Type B pancreatic cell (in vitro differentiated cells): Measurements from ENCODE around the gene TBC1D14. TPM values are rescaled to one million over a fixed set of nuclear protein-coding genes. Genes with fewer than 3 reads are reported as not detected.

ENCODE experiments used
- DNase-seq: peaks from one replicate; pipeline ENCODE4 v3.0.0; 2021; ENCODE audit warnings: mixed read lengths; ENCODE audit not compliant: unreplicated experiment; ENCODE audit errors: extremely low spot score
- H3K27ac Mint-ChIP-seq: 2 replicates; pipeline ENCODE4 v1.8.0; 2021; ENCODE audit warnings: mild to moderate bottlenecking, mixed read lengths
- H3K27me3 Mint-ChIP-seq: 2 replicates; pipeline ENCODE4 v1.8.0; 2021; ENCODE audit warnings: mixed read lengths
- H3K36me3 Mint-ChIP-seq: 2 replicates; pipeline ENCODE4 v1.8.0; 2021; ENCODE audit warnings: mixed read lengths
- H3K4me1 Mint-ChIP-seq: one replicate; pipeline ENCODE4 v1.8.0; 2021; ENCODE audit warnings: mixed read lengths; ENCODE audit not compliant: unreplicated experiment
- H3K4me3 Mint-ChIP-seq: 2 replicates; pipeline ENCODE4 v1.8.0; 2021; ENCODE audit warnings: mild to moderate bottlenecking, mixed read lengths
- H3K9me3 Mint-ChIP-seq: 2 replicates; pipeline ENCODE4 v1.8.0; 2021; ENCODE audit warnings: mixed read lengths
- CTCF ChIP-seq: fragments of 200-600 bp; sonication (generic); conservative IDR thresholded peaks from 2 replicates; pipeline ENCODE4 v1.5.0; 2021; ENCODE audit warnings: antibody characterized with exemption, mild to moderate bottlenecking
- total RNA-seq: library from RNA; stranded (reverse); gene quantifications from 2 replicates; pipeline ENCODE4 v1.2.1, GENCODE V29; 2021; ENCODE audit warnings: low replicate concordance

Gene TBC1D14
- total RNA-seq, 1 donor from 2014 or later, result 55.9 TPM

- Mint-ChIP-seq H3K4me3 (no peak overlapping the region), H3K27me3 (no peaks in the 10 kb centered on the region), H3K27ac (no peak overlapping the region), H3K9me3 (no peaks in the 10 kb centered on the region), H3K4me1 (no peaks in the 10 kb centered on the region), H3K36me3 (peaks cover 13% of the 10 kb centered on the region)
- no peak for TF ChIP-seq CTCF
- no peak for DNase-seq
Measured at GRCh38 chr4:7020856-7021255, 111.2 kb downstream of the TBC1D14 start.

GRCh38 chr4:7021355-7021754 is 111.7 kb downstream of the TBC1D14 start:
- Mint-ChIP-seq H3K9me3 (no peaks in the 10 kb centered on the region), H3K4me3 (no peak overlapping the region), H3K36me3 (peaks cover 16% of the 10 kb centered on the region), H3K27ac (no peak overlapping the region), H3K4me1 (no peaks in the 10 kb centered on the region), H3K27me3 (no peaks in the 10 kb centered on the region)
- no peak for DNase-seq
- no peak for TF ChIP-seq CTCF

- Mint-ChIP-seq H3K4me1 (no peaks in the 10 kb centered on the region), H3K27me3 (no peaks in the 10 kb centered on the region), H3K4me3 (no peak overlapping the region), H3K9me3 (no peaks in the 10 kb centered on the region), H3K27ac (peak overlapping the region; percentile 89), H3K36me3 (peaks cover 17% of the 10 kb centered on the region)
- TF ChIP-seq CTCF, result no peak
- DNase-seq, result no peak
Measured at GRCh38 chr4:7021930-7022664, 112.5 kb downstream of the TBC1D14 start.

GRCh38 chr4:7023486-7023885 is 113.9 kb downstream of the TBC1D14 start:
- no peak overlapping the region for H3K4me3 Mint-ChIP-seq
- H3K4me1 Mint-ChIP-seq, result no peaks in the 10 kb centered on the region
- no peaks in the 10 kb centered on the region for H3K27me3 Mint-ChIP-seq
- H3K9me3 Mint-ChIP-seq, result no peaks in the 10 kb centered on the region
- no peak overlapping the region for H3K27ac Mint-ChIP-seq
- no peak for TF ChIP-seq CTCF
- DNase-seq, result no peak
- peaks cover 19% of the 10 kb centered on the region for H3K36me3 Mint-ChIP-seq

- Mint-ChIP-seq H3K4me3 (no peak overlapping the region), H3K9me3 (no peaks in the 10 kb centered on the region), H3K36me3 (peaks cover 19% of the 10 kb centered on the region), H3K4me1 (no peaks in the 10 kb centered on the region), H3K27ac (no peak overlapping the region), H3K27me3 (no peaks in the 10 kb centered on the region)
- DNase-seq, result no peak
- no peak for TF ChIP-seq CTCF
Measured at GRCh38 chr4:7023901-7024300, 114.3 kb downstream of the TBC1D14 start.
